Neural crest cell (in vitro differentiated cells): ENCODE results near the gene TOX3. TPM values are rescaled to one million over a fixed set of nuclear protein-coding genes. Genes with fewer than 3 reads are reported as not detected.

Experiments used
- DNase-seq: peaks from one replicate; pipeline ENCODE4 v3.0.0; 2021; ENCODE audit warnings: low read depth, mixed read lengths, low spot score
- H3K27ac Mint-ChIP-seq: one replicate; pipeline ENCODE4 v1.8.0; 2021; ENCODE audit warnings: mild to moderate bottlenecking, mixed read lengths; ENCODE audit not compliant: unreplicated experiment
- H3K27me3 Mint-ChIP-seq: 2 replicates; pipeline ENCODE4 v1.8.0; 2021; ENCODE audit warnings: low read depth, mild to moderate bottlenecking, mixed read lengths
- H3K36me3 Mint-ChIP-seq: 2 replicates; pipeline ENCODE4 v1.8.0; 2021; ENCODE audit warnings: low read depth, mild to moderate bottlenecking, mixed read lengths
- H3K4me1 Mint-ChIP-seq: 2 replicates; pipeline ENCODE4 v1.8.0; 2021; ENCODE audit warnings: mixed read lengths
- H3K4me3 Mint-ChIP-seq: one replicate; pipeline ENCODE4 v1.8.0; 2021; ENCODE audit warnings: mild to moderate bottlenecking, mixed read lengths
- H3K9me3 Mint-ChIP-seq: 2 replicates; pipeline ENCODE4 v1.8.0; 2021; ENCODE audit warnings: mixed read lengths
- CTCF ChIP-seq: fragments of 200-600 bp; sonication (generic); conservative IDR thresholded peaks from 2 replicates; pipeline ENCODE4 v1.5.0; 2021; ENCODE audit warnings: antibody characterized with exemption, mild to moderate bottlenecking
- total RNA-seq: library from RNA; stranded (reverse); gene quantifications from 2 replicates; pipeline ENCODE4 v1.2.1, GENCODE V29; 2021

TOX3 gene
- total RNA-seq, 1 donor from 2014 or later, result 37.5 TPM

- peaks cover 9% of the 10 kb centered on the region for H3K9me3 Mint-ChIP-seq
- no peak for TF ChIP-seq CTCF
- peaks cover 4% of the 10 kb centered on the region for H3K4me1 Mint-ChIP-seq
- H3K4me3 Mint-ChIP-seq, result no peak overlapping the region
- no peak for DNase-seq
- H3K36me3 Mint-ChIP-seq, result peaks cover 12% of the 10 kb centered on the region
- H3K27ac Mint-ChIP-seq, result no peak overlapping the region
- H3K27me3 Mint-ChIP-seq, result no peaks in the 10 kb centered on the region
These were observed 13.6 kb downstream of the TOX3 start for GRCh38 chr16:52533296-52533695.

GRCh38 chr16:52532384-52532783 is 14.6 kb downstream of the TOX3 start:
- peaks cover 9% of the 10 kb centered on the region for H3K9me3 Mint-ChIP-seq
- no peak overlapping the region for H3K27ac Mint-ChIP-seq
- no peak for TF ChIP-seq CTCF
- no peak for DNase-seq
- H3K27me3 Mint-ChIP-seq, result no peaks in the 10 kb centered on the region
- no peak overlapping the region for H3K4me3 Mint-ChIP-seq
- peaks cover 13% of the 10 kb centered on the region for H3K4me1 Mint-ChIP-seq
- H3K36me3 Mint-ChIP-seq, result peaks cover 9% of the 10 kb centered on the region

GRCh38 chr16:52529226-52529625 is 17.7 kb downstream of the TOX3 start:
- Mint-ChIP-seq H3K4me1 (peaks cover 41% of the 10 kb centered on the region), H3K27ac (no peak overlapping the region), H3K4me3 (no peak overlapping the region), H3K36me3 (peaks cover 2% of the 10 kb centered on the region), H3K9me3 (peaks cover 3% of the 10 kb centered on the region), H3K27me3 (no peaks in the 10 kb centered on the region)
- no peak for TF ChIP-seq CTCF
- DNase-seq, result no peak

GRCh38 chr16:52528393-52529065 is 18.4 kb downstream of the TOX3 start:
- TF ChIP-seq CTCF, result peak; percentile 33
- peaks cover 45% of the 10 kb centered on the region for H3K4me1 Mint-ChIP-seq
- H3K36me3 Mint-ChIP-seq, result peaks cover 2% of the 10 kb centered on the region
- no peak for DNase-seq
- no peak overlapping the region for H3K27ac Mint-ChIP-seq
- H3K27me3 Mint-ChIP-seq, result no peaks in the 10 kb centered on the region
- H3K9me3 Mint-ChIP-seq, result peaks cover 3% of the 10 kb centered on the region
- no peak overlapping the region for H3K4me3 Mint-ChIP-seq

GRCh38 chr16:52526830-52527229 is 20.1 kb downstream of the TOX3 start:
- peak overlapping the region; percentile 42 for H3K4me3 Mint-ChIP-seq
- no peak for TF ChIP-seq CTCF
- H3K27me3 Mint-ChIP-seq, result no peaks in the 10 kb centered on the region
- peaks cover 6% of the 10 kb centered on the region for H3K36me3 Mint-ChIP-seq
- H3K9me3 Mint-ChIP-seq, result peaks cover 3% of the 10 kb centered on the region
- peaks cover 53% of the 10 kb centered on the region for H3K4me1 Mint-ChIP-seq
- peak overlapping the region; percentile 60 for H3K27ac Mint-ChIP-seq
- no peak for DNase-seq
